Astrocyte of the cerebellum (primary cell): ENCODE data around the gene CD274.
"Not testable (repeated sequence)": the region's sequence is repeated elsewhere in the genome, so short reads cannot be mapped to it uniquely, and the experiment has no call there.

Experiments
- DNase-seq: peaks from one replicate; pipeline ENCODE4 v3.0.0-alpha.2; 2011; ENCODE audit warnings: low read depth
- H3K4me3 ChIP-seq: 2 replicates; pipeline ENCODE4 v1.5.1; 2011; ENCODE audit warnings: mild to moderate bottlenecking, low read depth, low read length, moderate library complexity
- CTCF ChIP-seq: IDR thresholded peaks from 2 replicates; pipeline ENCODE4 v1.5.1; 2012; ENCODE audit warnings: low read length, low read depth, moderate library complexity, mild to moderate bottlenecking; ENCODE audit errors: missing control alignments
- in situ Hi-C: cut with HindIII; loops from 2 replicates; pipeline ENCODE4 v1.10.0; 2017; ENCODE audit warnings: low sequenced_read_pairs

Gene CD274

GRCh38 chr9:5492965-5493678, 42.8 kb downstream of the CD274 start:
- in situ Hi-C loops = no loop called here
- no peak overlapping the region for H3K4me3 ChIP-seq
- TF ChIP-seq CTCF = no peak
- no peak for DNase-seq

GRCh38 chr9:5493679-5494511, 43.6 kb downstream of the CD274 start:
- no peak for TF ChIP-seq CTCF

GRCh38 chr9:5494765-5495164, 44.4 kb downstream of the CD274 start:
- H3K4me3 ChIP-seq, in situ Hi-C loops, DNase-seq: not testable (repeated sequence)

More at GRCh38 chr9:5493679-5494511, 43.6 kb downstream of the CD274 start:
- in situ Hi-C loops = no loop called here
- no peak for DNase-seq
- no peak overlapping the region for H3K4me3 ChIP-seq

GRCh38 chr9:5499157-5499556, 48.8 kb downstream of the CD274 start:
- DNase-seq = no peak
- in situ Hi-C loops = no loop called here
- no peak overlapping the region for H3K4me3 ChIP-seq
- no peak for TF ChIP-seq CTCF

GRCh38 chr9:5499889-5500398, 49.6 kb downstream of the CD274 start:
- no peak overlapping the region for H3K4me3 ChIP-seq
- in situ Hi-C loops = no loop called here
- TF ChIP-seq CTCF = no peak
- no peak for DNase-seq

- TF ChIP-seq CTCF = no peak
- DNase-seq = peak; percentile 52
- in situ Hi-C loops = no loop called here
- no peak overlapping the region for H3K4me3 ChIP-seq
These were observed 50.3 kb downstream of the CD274 start for GRCh38 chr9:5500441-5501235.
